Thyroid gland (tissue), 4 donors: ENCODE results near the gene AVPI1. TPM values are rescaled to one million over a fixed set of nuclear protein-coding genes. Genes with fewer than 3 reads are reported as not detected.
"Not testable (repeated sequence)": the region's sequence is repeated elsewhere in the genome, so short reads cannot be mapped to it uniquely, and the experiment has no call there.

ENCODE experiments used
- DNase-seq, 2 donors: peaks; one replicate each; pipeline ENCODE4 v3.0.0-alpha.2; 2019
- H3K27ac ChIP-seq, 3 donors: fragments of 200-600 bp; sonication (generic); 1 replicate in 2 of 3; 2 replicates in 1 of 3; pipeline ENCODE4 v1.5.1; 2016 to 2019; ENCODE audit warnings: mild to moderate bottlenecking in 1 of 3, moderate library complexity in 1 of 3
- H3K27me3 ChIP-seq: fragments of 200-600 bp; sonication (generic); one replicate; pipeline ENCODE4 v1.5.1; 2019
- H3K36me3 ChIP-seq, 2 donors: fragments of 200-600 bp; sonication (generic); one replicate each; pipeline ENCODE4 v1.5.1; 2016 to 2019
- H3K4me1 ChIP-seq, 2 donors: fragments of 200-600 bp; sonication (generic); one replicate each; pipeline ENCODE4 v1.5.1; 2017 to 2019
- H3K4me3 ChIP-seq, 3 donors: fragments of 200-600 bp; sonication (generic); replicated peaks in 1 of 3; 1 replicate in 2 of 3; 2 replicates in 1 of 3; pipeline ENCODE4 v1.5.1; 2016; ENCODE audit warnings: mild to moderate bottlenecking in 1 of 3
- H3K9me3 ChIP-seq: fragments of 200-600 bp; sonication (generic); one replicate; pipeline ENCODE4 v1.5.1; 2017
- POLR2A ChIP-seq, 2 donors: fragments of 450-650 bp; IDR thresholded peaks; one replicate each; pipeline ENCODE4 v1.6.1; 2017; ENCODE audit warnings: antibody characterized with exemption in 2 of 2, mild to moderate bottlenecking in 2 of 2, moderate library complexity in 1 of 2
- WGBS, 2 donors: methylation state at CpG; one replicate each; pipeline ENCODE4 v1.1.5; 2017; 5-methylcytosine and 5-hydroxymethylcytosine counted together
- intact Hi-C: fragments of 100-400 bp; cut with DNase I; formaldehyde crosslinking; loops from one replicate; pipeline ENCODE4 v1.15.1; 2023
- total RNA-seq, 4 donors: library from RNA; depleted of rRNA; stranded (reverse); fragments of >200 nt; gene quantifications; one replicate each; pipeline ENCODE4 v1.2.3, GENCODE V29; 2016
- TF ChIP-seq, protein P1 (sequence below), 6 experiments: fragments of 200-600 bp in 3 of 6; fragments of 450-650 bp in 3 of 6; sonication (generic) in 3 of 6; IDR thresholded peaks; one replicate each; pipeline ENCODE4 v1.5.1; 2016 to 2019; ENCODE audit warnings: antibody characterized with exemption in 6 of 6, mild to moderate bottlenecking in 2 of 6, inconsistent platforms in 1 of 6, moderate library complexity in 1 of 6

AVPI1 gene
- total RNA-seq, 4 donors from 2014 or later: 6.7 to 17.8 (median 11.2) TPM

DNA sequence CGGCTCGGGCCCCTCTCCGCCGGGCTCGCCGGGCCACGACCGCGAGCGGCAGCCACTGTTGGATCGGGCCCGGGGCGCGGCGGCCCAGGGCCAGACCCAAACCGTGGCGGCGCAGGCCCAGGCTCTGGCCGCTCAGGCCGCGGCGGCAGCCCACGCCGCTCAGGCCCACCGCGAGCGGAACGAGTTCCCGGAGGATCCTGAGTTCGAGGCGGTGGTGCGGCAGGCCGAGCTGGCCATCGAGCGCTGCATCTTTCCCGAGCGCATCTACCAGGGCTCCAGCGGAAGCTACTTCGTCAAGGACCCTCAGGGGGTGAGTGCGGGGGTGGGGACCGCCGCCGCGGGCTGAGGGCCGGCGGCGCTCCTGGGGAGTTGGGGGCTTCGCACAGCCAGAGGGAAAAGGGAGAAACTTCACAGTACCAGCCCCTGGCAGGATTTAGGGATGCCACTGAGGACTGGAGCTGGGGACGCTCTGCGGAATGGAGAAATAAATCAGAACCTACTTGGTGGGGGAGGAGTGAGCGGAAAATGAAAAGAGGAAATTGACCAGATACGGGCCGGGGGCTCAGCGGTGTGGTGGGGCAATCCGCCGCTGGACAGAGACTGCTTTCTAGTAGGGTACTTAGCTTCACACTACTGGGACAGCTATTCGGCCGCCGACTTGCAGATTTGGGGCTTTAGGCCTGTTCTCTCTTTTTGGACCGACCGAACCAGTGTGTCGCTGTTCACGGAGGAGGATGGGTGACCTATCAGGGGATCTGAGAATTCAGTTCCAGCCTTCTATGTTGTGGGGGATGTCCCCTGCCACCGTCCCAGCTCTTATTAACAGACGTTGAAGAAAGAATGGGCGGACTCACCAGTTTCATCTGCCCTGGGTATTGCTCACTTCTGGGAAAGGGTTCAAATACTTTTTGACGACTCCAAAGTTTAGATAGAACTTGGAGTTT lies 45.9 kb downstream of the AVPI1 start:
- Histone ChIP-seq H3K36me3 (no peaks in the 10 kb centered on the region), H3K9me3 (no peaks in the 10 kb centered on the region), H3K4me3 (peak overlapping the region; percentile 78 to 95 (median 88)), H3K27ac (peak overlapping the region; percentile 45 to 81 (median 78)), H3K27me3 (no peaks in the 10 kb centered on the region), H3K4me1 (peaks cover 11 to 18% of the 10 kb centered on the region in 2 donors)
- peak; percentile 9 to 36 for DNase-seq
- intact Hi-C loops: no loop called here
- 1 to 3% methylated on average over 31 to 36 of the region's 67 CpGs for WGBS, 2 donors
- TF ChIP-seq, protein P1, sequence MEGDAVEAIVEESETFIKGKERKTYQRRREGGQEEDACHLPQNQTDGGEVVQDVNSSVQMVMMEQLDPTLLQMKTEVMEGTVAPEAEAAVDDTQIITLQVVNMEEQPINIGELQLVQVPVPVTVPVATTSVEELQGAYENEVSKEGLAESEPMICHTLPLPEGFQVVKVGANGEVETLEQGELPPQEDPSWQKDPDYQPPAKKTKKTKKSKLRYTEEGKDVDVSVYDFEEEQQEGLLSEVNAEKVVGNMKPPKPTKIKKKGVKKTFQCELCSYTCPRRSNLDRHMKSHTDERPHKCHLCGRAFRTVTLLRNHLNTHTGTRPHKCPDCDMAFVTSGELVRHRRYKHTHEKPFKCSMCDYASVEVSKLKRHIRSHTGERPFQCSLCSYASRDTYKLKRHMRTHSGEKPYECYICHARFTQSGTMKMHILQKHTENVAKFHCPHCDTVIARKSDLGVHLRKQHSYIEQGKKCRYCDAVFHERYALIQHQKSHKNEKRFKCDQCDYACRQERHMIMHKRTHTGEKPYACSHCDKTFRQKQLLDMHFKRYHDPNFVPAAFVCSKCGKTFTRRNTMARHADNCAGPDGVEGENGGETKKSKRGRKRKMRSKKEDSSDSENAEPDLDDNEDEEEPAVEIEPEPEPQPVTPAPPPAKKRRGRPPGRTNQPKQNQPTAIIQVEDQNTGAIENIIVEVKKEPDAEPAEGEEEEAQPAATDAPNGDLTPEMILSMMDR (IDR thresholded peaks at IDR 0.05): no peak
- TF ChIP-seq POLR2A (IDR thresholded peaks at IDR 0.05): no peak

DNA sequence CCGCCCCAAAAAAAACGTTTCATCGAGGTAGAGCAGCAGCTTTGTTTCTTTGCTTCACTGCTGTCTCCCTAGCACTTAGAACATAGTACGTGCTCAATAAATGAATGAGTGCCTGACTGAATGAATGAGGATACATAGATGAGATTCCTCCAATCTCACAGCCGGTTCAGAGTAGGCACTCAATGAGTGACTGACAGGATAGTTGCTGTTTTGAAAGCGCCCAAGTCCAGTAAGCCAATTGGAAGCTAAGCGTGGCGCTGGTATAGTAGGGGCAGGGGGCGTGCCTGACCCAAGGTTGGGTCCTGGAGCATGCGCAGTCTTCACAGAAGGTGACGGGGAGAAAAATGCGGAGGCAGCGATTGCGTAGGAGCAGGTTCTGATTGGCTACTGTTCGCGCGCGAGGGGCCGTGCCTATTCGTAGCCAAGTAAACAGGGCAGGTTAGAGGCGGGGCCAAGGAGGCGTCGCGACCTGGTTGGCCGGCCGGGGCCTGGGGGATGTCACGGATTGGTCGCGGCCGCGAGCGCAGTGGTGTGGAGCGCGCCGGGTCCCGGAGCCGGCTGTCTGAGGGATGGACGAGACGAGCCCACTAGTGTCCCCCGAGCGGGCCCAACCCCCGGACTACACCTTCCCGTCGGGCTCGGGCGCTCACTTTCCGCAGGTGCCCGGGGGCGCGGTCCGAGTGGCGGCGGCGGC lies 46.7 kb downstream of the AVPI1 start, which contains the start of gene PI4K2A:
TSS of gene PI4K2A (plus strand) at position 498 of the 694 bp plus-strand sequence. CDS start at position 570, 72 bp downstream.
- TF ChIP-seq, protein P1 (IDR thresholded peaks at IDR 0.05): no peak
- TF ChIP-seq POLR2A (IDR thresholded peaks at IDR 0.05): peak; percentile 2 to 93

DNA sequence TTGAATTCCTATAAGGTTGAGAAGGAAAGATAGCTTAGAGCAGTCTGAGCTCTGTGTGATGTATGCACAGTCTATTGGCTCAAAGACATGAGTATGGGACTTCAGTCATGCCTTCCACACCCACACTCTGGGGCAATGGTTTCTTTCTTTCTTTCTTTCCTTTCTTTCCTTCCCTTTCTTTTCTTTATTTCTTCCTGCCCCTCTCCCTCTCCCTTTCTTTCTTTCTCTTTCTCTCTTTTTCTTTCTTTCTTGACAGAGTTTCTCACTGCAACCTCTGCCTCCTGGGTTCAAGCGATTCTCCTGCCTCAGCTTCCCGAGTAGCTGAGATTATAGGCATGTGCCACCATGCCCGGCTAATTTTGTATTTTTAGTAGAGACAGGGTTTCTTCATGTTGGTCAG lies 48.0 kb downstream of the AVPI1 start:
- H3K9me3 ChIP-seq, H3K27me3 ChIP-seq, H3K4me3 ChIP-seq, DNase-seq, H3K36me3 ChIP-seq, intact Hi-C loops: not testable (repeated sequence)
- WGBS, 2 donors: 92 to 97% methylated on average over 3 of the region's 3 CpGs
- Histone ChIP-seq H3K4me1 (peaks cover 11 to 18% of the 10 kb centered on the region in 2 donors), H3K27ac (peak overlapping the region in 1 of 3 donors; percentile 52)

More for the DNA sequence above, 46.7 kb downstream of the AVPI1 start, which contains the start of gene PI4K2A:
- Histone ChIP-seq H3K27me3 (no peaks in the 10 kb centered on the region), H3K4me1 (peaks cover 11 to 18% of the 10 kb centered on the region in 2 donors), H3K4me3 (peak within 1 kb of the TSS; percentile 78 to 95 (median 88)), H3K9me3 (no peaks in the 10 kb centered on the region), H3K27ac (peak within 1 kb of the TSS; percentile 45 to 81 (median 78)), H3K36me3 (no peaks in the 10 kb centered on the region)
- intact Hi-C loops: no loop called here
- 4 to 14% methylated on average over 6 to 28 of the region's 54 CpGs for WGBS, 2 donors
- peak; percentile 99 to 100 for DNase-seq

DNA sequence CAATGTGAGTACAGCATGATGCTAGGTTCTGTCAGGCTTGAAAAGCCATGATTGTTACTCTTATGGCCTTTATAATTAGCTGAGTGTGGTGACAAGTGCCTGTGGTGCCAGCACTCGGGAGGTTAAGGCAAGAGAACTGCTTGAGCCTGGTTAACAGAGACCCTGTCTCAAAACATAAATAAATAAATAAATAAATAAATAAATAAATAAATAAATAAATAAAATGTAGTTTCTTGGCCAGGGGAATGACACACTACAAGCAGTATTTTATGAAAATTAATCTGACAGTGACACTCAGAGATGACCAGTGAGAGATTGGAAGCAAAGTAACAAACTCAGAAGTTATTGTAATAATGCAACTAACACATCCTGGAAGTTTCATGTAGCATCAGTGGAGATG lies 51.5 kb downstream of the AVPI1 start:
- Histone ChIP-seq H3K27ac (no peak overlapping the region), H3K9me3 (no peaks in the 10 kb centered on the region), H3K27me3 (no peaks in the 10 kb centered on the region), H3K4me3 (no peak overlapping the region), H3K4me1 (peaks cover 2 to 6% of the 10 kb centered on the region in 2 donors), H3K36me3 (no peaks in the 10 kb centered on the region)
- no peak for DNase-seq
- intact Hi-C loops: no loop called here
- 93 to 96% methylated on average over 1 of the region's 1 CpG for WGBS, 2 donors
- TF ChIP-seq POLR2A (IDR thresholded peaks at IDR 0.05): no peak
- TF ChIP-seq, protein P1 (IDR thresholded peaks at IDR 0.05): no peak

DNA sequence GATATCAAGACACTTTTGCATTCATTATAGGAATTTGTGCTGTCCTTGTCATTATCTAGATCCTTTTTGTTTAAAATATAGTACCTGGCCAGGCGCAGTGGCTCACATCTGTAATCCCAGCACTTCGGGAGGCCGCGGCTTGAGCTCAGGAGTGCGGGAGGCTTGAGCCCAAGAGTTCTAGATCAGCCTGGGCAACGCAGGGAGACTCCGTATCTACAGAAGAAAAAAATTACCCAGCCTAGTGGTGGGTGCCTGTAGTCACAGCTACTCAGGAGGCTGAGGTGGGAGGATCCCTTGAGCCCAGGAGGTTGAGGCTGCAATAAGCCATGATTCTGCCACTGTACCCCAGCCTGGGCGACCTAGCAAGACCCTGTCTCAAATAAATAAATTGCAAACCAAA lies 53.1 kb downstream of the AVPI1 start:
- Histone ChIP-seq H3K27ac (peak overlapping the region in 1 of 3 donors; percentile 62), H3K9me3 (no peaks in the 10 kb centered on the region), H3K4me1 (peaks cover 0 to 6% of the 10 kb centered on the region in 2 donors), H3K4me3 (peak overlapping the region in 1 of 3 donors; percentile 66), H3K27me3 (no peaks in the 10 kb centered on the region), H3K36me3 (no peaks in the 10 kb centered on the region)
- WGBS, 2 donors: 89 to 95% methylated on average over 8 of the region's 8 CpGs
- intact Hi-C loops: no loop called here
- DNase-seq: no peak
- TF ChIP-seq POLR2A (IDR thresholded peaks at IDR 0.05): no peak
- TF ChIP-seq, protein P1 (IDR thresholded peaks at IDR 0.05): peak in 3 of 6 experiments; percentile 5 to 29 (median 23)
